HCT116 (cell line): ENCODE results near the gene OTUD7B.

ENCODE experiments used
- CEBPB ChIP-seq: IDR thresholded peaks from 2 replicates; pipeline ENCODE4 v1.6.1; 2012; ENCODE audit warnings: low read depth
- POLR2A ChIP-seq: IDR thresholded peaks from 2 replicates; pipeline ENCODE4 v1.7.0; 2011; ENCODE audit warnings: borderline replicate concordance; ENCODE audit not compliant: insufficient read depth, insufficient read length; ENCODE audit errors: extremely low read depth
- POLR2AphosphoS5 ChIP-seq: IDR thresholded peaks from 2 replicates; pipeline ENCODE4 v1.6.1; 2011; ENCODE audit warnings: mild to moderate bottlenecking, low read depth, low read length, moderate library complexity
- RAD21 ChIP-seq: IDR thresholded peaks from 2 replicates; pipeline ENCODE4 v1.6.1; 2012; ENCODE audit warnings: low read depth, mild to moderate bottlenecking
- ZFX ChIP-seq: fragments of 450-650 bp; IDR thresholded peaks from 2 replicates; pipeline ENCODE4 v1.6.1; 2017
- ZNF274 ChIP-seq: fragments of 200-500 bp; sonication (Bioruptor generic); IDR thresholded peaks from 2 replicates; pipeline ENCODE4 v1.6.1; 2014; ENCODE audit warnings: mild to moderate bottlenecking, low read depth, low read length, inconsistent platforms
- TF ChIP-seq, protein P1 (sequence below): IDR thresholded peaks from 2 replicates; pipeline ENCODE4 v1.6.1; 2012; ENCODE audit warnings: low read depth

DNA sequence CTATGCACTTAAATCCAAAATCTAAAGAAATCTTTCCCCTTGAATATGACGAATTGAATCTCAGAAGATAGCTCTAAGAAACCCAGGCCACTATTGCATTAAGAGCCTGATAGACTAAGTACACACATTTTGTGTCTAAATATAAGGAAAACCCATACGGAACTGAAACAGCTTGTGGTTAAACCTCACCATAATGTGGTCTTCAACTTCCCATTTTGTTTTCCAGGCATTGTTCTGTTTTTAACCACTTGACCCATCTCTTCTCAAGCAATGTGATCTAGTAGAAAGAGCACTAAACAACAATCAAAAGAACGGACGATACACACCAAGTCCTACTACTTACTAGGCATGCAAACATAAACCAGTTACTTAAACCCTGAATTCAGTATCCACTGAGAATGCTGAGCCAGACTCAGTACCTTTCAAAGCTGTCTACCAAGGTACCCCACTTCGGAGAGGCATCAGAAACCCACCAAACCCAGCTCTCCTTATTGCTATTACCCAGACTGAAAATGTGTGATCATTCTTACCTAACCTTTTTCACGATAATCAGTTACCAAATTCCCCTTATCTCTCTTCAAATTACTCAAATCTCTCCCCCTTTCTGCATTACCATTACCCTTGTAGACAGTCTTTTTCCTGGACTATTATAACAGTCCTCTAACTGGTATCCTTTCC, 12.8 kb downstream of the OTUD7B start:
- TF ChIP-seq CEBPB (no peak), ZNF274 (no peak), RAD21 (no peak), POLR2A (no peak), ZFX (no peak), POLR2AphosphoS5 (no peak)
- TF ChIP-seq, protein P1, sequence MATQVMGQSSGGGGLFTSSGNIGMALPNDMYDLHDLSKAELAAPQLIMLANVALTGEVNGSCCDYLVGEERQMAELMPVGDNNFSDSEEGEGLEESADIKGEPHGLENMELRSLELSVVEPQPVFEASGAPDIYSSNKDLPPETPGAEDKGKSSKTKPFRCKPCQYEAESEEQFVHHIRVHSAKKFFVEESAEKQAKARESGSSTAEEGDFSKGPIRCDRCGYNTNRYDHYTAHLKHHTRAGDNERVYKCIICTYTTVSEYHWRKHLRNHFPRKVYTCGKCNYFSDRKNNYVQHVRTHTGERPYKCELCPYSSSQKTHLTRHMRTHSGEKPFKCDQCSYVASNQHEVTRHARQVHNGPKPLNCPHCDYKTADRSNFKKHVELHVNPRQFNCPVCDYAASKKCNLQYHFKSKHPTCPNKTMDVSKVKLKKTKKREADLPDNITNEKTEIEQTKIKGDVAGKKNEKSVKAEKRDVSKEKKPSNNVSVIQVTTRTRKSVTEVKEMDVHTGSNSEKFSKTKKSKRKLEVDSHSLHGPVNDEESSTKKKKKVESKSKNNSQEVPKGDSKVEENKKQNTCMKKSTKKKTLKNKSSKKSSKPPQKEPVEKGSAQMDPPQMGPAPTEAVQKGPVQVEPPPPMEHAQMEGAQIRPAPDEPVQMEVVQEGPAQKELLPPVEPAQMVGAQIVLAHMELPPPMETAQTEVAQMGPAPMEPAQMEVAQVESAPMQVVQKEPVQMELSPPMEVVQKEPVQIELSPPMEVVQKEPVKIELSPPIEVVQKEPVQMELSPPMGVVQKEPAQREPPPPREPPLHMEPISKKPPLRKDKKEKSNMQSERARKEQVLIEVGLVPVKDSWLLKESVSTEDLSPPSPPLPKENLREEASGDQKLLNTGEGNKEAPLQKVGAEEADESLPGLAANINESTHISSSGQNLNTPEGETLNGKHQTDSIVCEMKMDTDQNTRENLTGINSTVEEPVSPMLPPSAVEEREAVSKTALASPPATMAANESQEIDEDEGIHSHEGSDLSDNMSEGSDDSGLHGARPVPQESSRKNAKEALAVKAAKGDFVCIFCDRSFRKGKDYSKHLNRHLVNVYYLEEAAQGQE: no peak
